ENCODE results near the gene SLC10A6. TPM values are rescaled to one million over a fixed set of nuclear protein-coding genes. Genes with fewer than 3 reads are reported as not detected.

SLC10A6 gene
- total and polyA plus RNA-seq, 9 of the 15 experiments (the other 6 are each of a cell fraction or from before 2014, with no cell fraction given), result not detected

GRCh38 chr4:86870442-86871069 lies 21.4 kb upstream of the SLC10A6 start (continued):
- TF ChIP-seq ZNF449 (CRISPR knock-in tag; IDR thresholded peaks at IDR 0.05) (no peak), HEY1 (CRISPR knock-in tag; IDR thresholded peaks at IDR 0.05; ENCODE audit: borderline replicate concordance) (no peak)

- POLR2A ChIA-PET, result no interaction called here
- Histone ChIP-seq H3K27ac (ENCODE audit: extremely low read depth, low read depth, low read length) (no peak overlapping the region), H3K79me2 (ENCODE audit: control insufficient read depth, insufficient read depth, low read length) (no peaks in the 10 kb centered on the region), H3K4me2 (ENCODE audit: insufficient read depth, low read length) (no peak overlapping the region), H3K9me1 (ENCODE audit: control insufficient read depth, insufficient read depth, low read length) (no peaks in the 10 kb centered on the region), H3K9me3 (replicated peaks; ENCODE audit: control insufficient read depth, insufficient read depth, low read depth, low read length) (no peaks in the 10 kb centered on the region), H3K4me3 (no peak overlapping the region), H3K4me1 (replicated peaks in 1 of 2; ENCODE audit: control insufficient read depth in 2 of 2, insufficient read depth in 2 of 2, low read length in 2 of 2) (no peaks in the 10 kb centered on the region), H3K36me3 (ENCODE audit: control insufficient read depth, insufficient read depth, low read length) (no peaks in the 10 kb centered on the region), H2AFZ (ENCODE audit: low read depth, low read length) (no peak overlapping the region), H4K20me1 (replicated peaks; ENCODE audit: control insufficient read depth, insufficient read depth, low read length) (no peaks in the 10 kb centered on the region), H3K9ac (ENCODE audit: insufficient read depth in 1 of 2, low read depth in 2 of 2, low read length in 2 of 2) (no peak overlapping the region), H3K27me3 (ENCODE audit: control insufficient read depth in 2 of 2, insufficient read depth in 2 of 2, low read length in 2 of 2) (no peaks in the 10 kb centered on the region; a peak in 1 of 5 replicates)
- 3% methylated on average over 8 of the region's 8 CpGs for WGBS (ENCODE audit: insufficient coverage, low coverage, missing lambda C conversion rate)
- no TSS peak for BruUV-seq (replicated peaks)
- FAIRE-seq (no peak), ATAC-seq (no peak), DNase-seq (ENCODE audit: extremely low read depth in 1 of 4, low spot score in 3 of 4) (no peak)
- in situ Hi-C loops (cut with MboI) (no loop called here), intact Hi-C loops (cut with micrococcal nuclease) (no loop called here)
- CTCF ChIA-PET (ENCODE audit: low intra/inter-chr PET ratio), result no interaction called here
- TF ChIP-seq ZNF785 (CRISPR knock-in tag; IDR thresholded peaks at IDR 0.05) (no peak), GABPA (tag; conservative IDR thresholded peaks at IDR 0.05; ENCODE audit: low read depth) (no peak), TFAP4 (CRISPR knock-in tag; IDR thresholded peaks at IDR 0.05; ENCODE audit: borderline replicate concordance) (no peak), ZNF133 (CRISPR knock-in tag; IDR thresholded peaks at IDR 0.05) (no peak), ZNF592 (IDR thresholded peaks at IDR 0.05) (no peak), HBP1 (CRISPR knock-in tag; IDR thresholded peaks at IDR 0.05) (no peak), TAF7 (tag; IDR thresholded peaks at IDR 0.05) (no peak), ZNF764 (CRISPR knock-in tag; IDR thresholded peaks at IDR 0.05; ENCODE audit: low read depth) (no peak), ZNF224 (CRISPR knock-in tag; IDR thresholded peaks at IDR 0.05) (no peak)
These were observed 8.3 kb upstream of the SLC10A6 start for GRCh38 chr4:86857341-86858052.
